MM.1S (cell line): Measurements from ENCODE around the gene OBP2B.

Experiments
- CTCF ChIP-seq: fragments of 300-600 bp; sonication (generic); IDR thresholded peaks from 2 replicates; pipeline ENCODE4 v1.5.1; 2016; ENCODE audit warnings: antibody characterized with exemption, low read length, mixed read lengths
- EZH2 ChIP-seq: fragments of 300-600 bp; sonication (generic); optimal IDR thresholded peaks from 2 replicates; pipeline ENCODE3; 2017; ENCODE audit warnings: low read depth, mild to moderate bottlenecking, antibody characterized with exemption, low read length, mixed read lengths

- TF ChIP-seq CTCF (no peak), EZH2 (no peak)
Observed at GRCh38 chr9:133246991-133247390, 37.9 kb upstream of the OBP2B start.
